GM12872 (cell line): ENCODE measurements around the gene ACSL5.

Source experiments
- TF ChIP-seq, protein P1 (sequence below): IDR thresholded peaks from 3 replicates; pipeline ENCODE4 v1.5.1; 2011; ENCODE audit warnings: low read depth, mild to moderate bottlenecking, low read length, moderate library complexity; ENCODE audit not compliant: insufficient read depth

The ACSL5 gene

DNA sequence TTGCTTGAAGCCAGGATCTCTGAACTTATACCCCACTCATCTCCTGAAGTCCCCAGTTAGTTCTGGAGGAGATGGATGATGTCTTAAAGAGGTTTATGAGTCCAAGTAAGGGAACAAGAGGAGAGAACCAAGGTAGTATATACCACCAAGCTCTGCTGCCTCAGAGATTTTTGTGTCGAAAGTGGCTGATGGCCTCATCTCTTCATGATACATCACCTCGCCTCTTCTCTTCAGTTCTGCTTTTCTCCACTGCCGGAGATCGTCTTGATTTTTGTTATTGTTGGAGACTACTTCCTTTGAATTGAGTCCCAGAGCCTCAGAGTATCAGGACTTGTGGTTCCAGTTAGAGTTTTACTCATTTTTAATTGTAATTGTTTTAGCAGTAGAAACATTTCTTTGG is 75.0 kb downstream of the ACSL5 start:
- TF ChIP-seq, protein P1, sequence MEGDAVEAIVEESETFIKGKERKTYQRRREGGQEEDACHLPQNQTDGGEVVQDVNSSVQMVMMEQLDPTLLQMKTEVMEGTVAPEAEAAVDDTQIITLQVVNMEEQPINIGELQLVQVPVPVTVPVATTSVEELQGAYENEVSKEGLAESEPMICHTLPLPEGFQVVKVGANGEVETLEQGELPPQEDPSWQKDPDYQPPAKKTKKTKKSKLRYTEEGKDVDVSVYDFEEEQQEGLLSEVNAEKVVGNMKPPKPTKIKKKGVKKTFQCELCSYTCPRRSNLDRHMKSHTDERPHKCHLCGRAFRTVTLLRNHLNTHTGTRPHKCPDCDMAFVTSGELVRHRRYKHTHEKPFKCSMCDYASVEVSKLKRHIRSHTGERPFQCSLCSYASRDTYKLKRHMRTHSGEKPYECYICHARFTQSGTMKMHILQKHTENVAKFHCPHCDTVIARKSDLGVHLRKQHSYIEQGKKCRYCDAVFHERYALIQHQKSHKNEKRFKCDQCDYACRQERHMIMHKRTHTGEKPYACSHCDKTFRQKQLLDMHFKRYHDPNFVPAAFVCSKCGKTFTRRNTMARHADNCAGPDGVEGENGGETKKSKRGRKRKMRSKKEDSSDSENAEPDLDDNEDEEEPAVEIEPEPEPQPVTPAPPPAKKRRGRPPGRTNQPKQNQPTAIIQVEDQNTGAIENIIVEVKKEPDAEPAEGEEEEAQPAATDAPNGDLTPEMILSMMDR, result no peak

DNA sequence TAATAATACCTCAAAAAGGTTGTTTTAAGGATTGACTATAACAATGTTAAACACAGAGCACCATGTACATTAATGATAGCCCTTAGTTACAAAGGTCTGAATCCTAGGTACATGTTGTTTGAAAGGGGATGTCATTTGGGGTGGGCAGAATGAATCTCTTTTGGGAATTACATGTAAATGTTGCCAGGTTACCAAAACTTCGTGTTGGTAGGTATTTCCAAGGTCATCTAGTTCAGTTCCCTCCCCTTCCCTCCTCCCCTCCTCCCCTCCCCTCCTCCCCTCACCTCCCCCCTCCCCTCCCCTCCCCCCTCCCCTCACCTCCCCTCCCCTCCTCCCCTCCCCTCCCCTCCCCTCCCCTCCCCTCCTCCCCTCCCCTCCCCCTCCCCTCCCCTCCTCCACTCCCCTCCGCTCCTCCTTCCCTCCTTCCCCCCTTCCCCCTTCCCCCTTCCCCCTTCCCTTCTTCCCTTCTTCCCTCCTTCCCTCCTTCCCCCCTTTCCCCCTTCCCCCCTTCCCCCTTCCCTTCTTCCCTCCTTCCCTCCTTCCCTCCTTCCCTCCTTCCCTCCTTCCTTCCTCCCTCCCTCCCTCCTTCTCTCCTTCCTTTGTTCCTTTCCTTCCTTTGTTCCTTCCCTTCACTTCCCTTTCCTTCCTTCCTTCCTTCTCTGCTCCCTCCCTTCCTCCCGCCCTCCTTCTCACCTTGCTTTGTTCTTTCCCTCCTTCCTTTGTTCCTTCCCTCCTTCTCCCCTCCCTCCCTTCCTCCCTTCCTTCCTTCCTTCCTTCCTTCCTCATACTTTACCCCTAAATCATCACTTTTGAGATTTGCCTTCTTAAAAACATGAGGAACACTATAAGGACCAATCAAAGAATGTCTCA is 81.2 kb downstream of the ACSL5 start:
- TF ChIP-seq, protein P1, result no peak

DNA sequence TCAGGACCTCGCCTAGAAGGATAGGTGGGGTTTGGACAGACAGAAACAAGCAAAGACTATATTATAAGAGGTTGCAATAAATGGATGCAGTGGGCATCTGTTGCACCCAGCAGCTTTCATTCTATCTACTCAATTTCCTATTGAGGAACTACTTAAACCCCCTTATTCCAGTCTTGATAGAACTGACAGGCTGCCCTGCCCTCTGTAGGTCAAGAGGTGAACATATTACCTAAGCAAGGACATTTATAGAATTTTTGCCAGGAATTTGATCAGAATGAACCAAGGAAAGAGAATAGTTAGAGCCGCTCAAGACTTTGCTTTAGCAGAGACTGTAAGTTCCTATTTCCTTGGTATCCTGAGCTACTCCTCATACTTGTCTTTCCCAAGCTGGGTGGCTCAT is 82.6 kb downstream of the ACSL5 start:
- TF ChIP-seq, protein P1, result peak; percentile 34; the same call in 1 of the 3 replicates

DNA sequence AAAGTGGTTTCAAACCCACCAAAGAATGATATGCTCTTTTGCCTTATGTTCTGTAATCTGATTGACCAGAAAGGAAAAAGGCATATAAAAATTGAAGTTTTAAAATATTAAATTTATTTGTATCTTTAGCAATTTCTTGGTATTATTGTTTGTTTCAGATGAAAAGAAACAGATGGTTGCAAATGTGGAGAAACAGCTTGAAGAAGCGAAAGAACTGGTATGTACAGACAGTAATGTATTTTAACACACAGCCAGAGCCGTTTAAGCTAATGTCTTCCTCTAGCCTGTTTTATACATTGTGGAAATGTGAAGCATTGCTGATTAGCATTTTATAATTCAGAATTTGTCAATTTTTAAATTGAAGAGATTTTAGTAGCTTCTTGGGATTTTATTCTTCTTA is 86.5 kb downstream of the ACSL5 start:
- TF ChIP-seq, protein P1, result no peak

DNA sequence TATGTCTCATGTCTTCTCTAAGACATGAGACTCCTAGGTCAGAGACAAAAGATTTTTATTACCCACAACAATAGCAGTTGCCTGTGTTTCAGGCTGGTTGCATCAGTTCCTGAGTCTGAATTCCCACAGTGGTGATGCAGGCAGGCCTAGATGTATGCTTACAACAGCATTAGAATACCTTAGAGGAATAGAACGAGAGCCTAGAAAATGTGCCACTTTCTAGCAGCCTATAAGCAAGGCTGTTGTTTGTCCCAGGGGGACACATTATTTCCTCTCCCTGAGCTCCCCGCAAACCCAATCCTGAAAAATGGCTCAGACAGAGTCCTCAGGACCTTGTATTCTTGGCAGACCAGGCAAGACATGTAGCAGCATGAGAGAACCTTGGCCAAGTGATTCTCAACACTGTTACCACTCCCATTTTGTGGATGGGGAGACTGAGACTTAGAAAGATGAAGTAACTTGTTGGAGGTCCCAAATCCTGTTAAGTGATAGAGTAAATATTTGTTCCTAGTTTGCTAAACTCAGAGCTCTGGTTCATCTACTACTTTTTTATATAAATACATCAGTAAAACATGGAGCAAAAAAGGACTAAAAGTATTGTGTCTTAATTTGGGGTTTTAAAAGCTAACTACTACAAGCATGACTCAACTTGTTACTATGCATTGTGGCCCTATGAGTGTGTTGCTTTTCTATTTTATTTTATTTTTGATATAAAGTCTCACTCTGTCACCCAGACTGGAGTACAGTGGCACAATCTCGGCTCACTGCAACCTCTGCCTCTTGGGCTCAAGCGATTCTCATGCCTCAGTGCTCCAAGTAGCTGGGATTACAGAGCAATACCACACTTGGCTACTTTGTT is 87.3 kb downstream of the ACSL5 start:
- TF ChIP-seq, protein P1, result no peak

DNA sequence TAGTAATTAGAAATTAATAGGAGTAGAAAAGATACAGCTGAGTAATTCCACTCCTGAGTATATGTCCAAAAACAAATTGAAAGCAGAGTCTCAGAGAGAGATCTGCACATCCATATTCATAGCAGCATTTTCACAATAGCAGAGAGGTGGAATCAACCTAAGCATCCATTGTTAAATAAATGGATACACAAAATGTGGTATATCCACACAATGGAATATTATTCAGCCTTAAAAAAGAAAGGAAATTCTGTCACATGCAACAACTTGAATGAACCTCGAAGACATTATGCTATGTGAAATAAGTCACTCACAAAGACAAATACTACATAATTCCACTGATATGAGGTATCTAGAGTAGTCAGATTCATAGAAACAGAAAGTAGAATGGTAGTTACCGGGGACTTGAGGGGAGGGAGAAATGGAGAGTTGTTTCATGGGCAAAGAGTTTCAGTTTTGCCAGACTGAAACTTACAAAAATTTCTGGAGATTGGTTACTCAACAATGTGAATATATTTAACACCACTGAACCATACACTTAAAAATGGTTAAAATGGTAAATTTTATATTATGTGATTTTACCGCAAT is 91.5 kb downstream of the ACSL5 start:
- TF ChIP-seq, protein P1, result no peak

DNA sequence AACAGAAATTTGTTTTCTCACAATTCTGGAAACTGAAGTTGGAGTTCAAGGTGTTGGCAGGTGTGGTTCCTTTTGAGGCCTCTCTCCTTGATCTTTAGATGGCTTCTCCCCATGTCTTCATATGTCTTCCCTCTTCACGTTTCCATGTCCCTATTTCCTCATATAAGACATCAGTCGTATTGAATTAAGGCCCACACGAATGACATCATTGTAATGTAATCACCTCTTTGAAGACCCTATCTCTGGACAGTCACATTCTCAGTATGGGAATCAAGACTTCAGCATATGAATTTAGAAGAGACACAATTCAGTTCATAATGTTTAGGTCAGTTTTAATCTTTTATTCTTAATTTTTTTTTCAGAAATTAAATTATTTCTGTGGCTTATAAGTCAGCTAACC is 92.9 kb downstream of the ACSL5 start:
- TF ChIP-seq, protein P1, result no peak
